Osteocyte (in vitro differentiated cells): ENCODE measurements around the gene TRIP13. TPM values are rescaled to one million over a fixed set of nuclear protein-coding genes. Genes with fewer than 3 reads are reported as not detected.
A peak's percentile ranks its signal among the peaks of the same experiment; 100 is the strongest.
"Not testable (repeated sequence)": the region's sequence is repeated elsewhere in the genome, so short reads cannot be mapped to it uniquely, and the experiment has no call there.

Experiments used
- DNase-seq: peaks from one replicate; pipeline ENCODE4 v3.0.0; 2021; ENCODE audit warnings: mixed read lengths; ENCODE audit not compliant: unreplicated experiment; ENCODE audit errors: extremely low spot score
- H3K27ac Mint-ChIP-seq: one replicate; pipeline ENCODE4 v1.8.0; 2021; ENCODE audit warnings: mild to moderate bottlenecking, mixed read lengths; ENCODE audit not compliant: unreplicated experiment
- H3K27me3 Mint-ChIP-seq: one replicate; pipeline ENCODE4 v1.8.0; 2021; ENCODE audit warnings: mixed read lengths; ENCODE audit not compliant: unreplicated experiment
- H3K36me3 Mint-ChIP-seq: one replicate; pipeline ENCODE4 v1.8.0; 2021; ENCODE audit warnings: mixed read lengths; ENCODE audit not compliant: unreplicated experiment
- H3K4me1 Mint-ChIP-seq: one replicate; pipeline ENCODE4 v1.8.0; 2021; ENCODE audit warnings: mixed read lengths; ENCODE audit not compliant: unreplicated experiment
- H3K4me3 Mint-ChIP-seq: one replicate; pipeline ENCODE4 v1.8.0; 2021; ENCODE audit warnings: mild to moderate bottlenecking, moderate library complexity, mixed read lengths; ENCODE audit not compliant: unreplicated experiment
- H3K9me3 Mint-ChIP-seq: one replicate; pipeline ENCODE4 v1.8.0; 2021; ENCODE audit warnings: mixed read lengths; ENCODE audit not compliant: unreplicated experiment
- total RNA-seq: library from RNA; stranded (reverse); gene quantifications from 2 replicates; pipeline ENCODE4 v1.2.1, GENCODE V29; 2021
- TF ChIP-seq, protein P1 (sequence below): fragments of 200-600 bp; sonication (generic); IDR thresholded peaks from 2 replicates; pipeline ENCODE4 v1.5.0; 2021; ENCODE audit warnings: antibody characterized with exemption, mild to moderate bottlenecking, moderate library complexity

Gene TRIP13
- total RNA-seq, 1 donor from 2014 or later, result 6.9 TPM

DNA sequence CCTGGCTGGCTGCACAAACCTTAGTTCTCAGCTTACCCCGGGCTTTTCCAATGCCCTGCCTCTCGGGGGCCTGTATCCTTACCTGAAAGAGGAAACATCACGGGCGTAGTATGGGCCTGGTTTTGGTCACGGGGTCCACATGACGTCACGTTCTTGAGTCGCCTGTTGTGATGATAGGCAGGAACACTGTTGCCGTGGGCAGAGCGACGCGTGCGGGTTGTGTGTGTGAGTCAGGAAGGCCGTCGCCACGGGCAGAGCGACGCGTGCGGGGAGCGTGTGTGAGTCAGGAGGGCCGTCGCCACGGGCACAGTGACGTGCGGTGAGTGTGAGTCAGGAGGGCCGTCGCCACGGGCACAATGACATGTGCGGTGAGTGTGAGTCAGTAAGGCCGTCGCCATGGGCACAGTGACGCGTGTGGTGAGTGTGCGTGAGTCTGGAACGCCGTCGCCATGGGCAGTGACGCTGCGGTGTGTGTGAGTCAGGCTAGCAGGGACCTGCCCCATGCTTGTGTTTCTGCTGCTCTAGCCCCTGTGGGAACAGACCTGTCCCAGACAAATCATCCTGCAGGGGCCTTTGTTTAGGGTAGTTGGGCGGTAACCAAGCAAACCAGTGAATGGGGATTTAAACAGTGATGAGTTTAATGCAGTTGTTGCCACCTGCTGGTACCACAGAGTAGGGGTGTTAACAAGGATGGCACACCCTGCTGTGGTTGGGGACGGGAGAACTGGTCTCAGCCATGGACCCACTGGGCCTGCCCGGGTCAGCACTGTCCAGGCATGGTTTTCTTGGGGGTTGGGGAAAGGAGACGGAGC is 19.8 kb downstream of the TRIP13 start:
- DNase-seq, result no peak
- TF ChIP-seq, protein P1, sequence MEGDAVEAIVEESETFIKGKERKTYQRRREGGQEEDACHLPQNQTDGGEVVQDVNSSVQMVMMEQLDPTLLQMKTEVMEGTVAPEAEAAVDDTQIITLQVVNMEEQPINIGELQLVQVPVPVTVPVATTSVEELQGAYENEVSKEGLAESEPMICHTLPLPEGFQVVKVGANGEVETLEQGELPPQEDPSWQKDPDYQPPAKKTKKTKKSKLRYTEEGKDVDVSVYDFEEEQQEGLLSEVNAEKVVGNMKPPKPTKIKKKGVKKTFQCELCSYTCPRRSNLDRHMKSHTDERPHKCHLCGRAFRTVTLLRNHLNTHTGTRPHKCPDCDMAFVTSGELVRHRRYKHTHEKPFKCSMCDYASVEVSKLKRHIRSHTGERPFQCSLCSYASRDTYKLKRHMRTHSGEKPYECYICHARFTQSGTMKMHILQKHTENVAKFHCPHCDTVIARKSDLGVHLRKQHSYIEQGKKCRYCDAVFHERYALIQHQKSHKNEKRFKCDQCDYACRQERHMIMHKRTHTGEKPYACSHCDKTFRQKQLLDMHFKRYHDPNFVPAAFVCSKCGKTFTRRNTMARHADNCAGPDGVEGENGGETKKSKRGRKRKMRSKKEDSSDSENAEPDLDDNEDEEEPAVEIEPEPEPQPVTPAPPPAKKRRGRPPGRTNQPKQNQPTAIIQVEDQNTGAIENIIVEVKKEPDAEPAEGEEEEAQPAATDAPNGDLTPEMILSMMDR, result peak; percentile 25
- peaks cover 1% of the 10 kb centered on the region for H3K4me1 Mint-ChIP-seq
- peaks cover 10% of the 10 kb centered on the region for H3K36me3 Mint-ChIP-seq
- H3K27me3 Mint-ChIP-seq, result no peaks in the 10 kb centered on the region
- no peaks in the 10 kb centered on the region for H3K9me3 Mint-ChIP-seq
- H3K27ac Mint-ChIP-seq, result peak overlapping the region; percentile 57
- H3K4me3 Mint-ChIP-seq, result no peak overlapping the region

DNA sequence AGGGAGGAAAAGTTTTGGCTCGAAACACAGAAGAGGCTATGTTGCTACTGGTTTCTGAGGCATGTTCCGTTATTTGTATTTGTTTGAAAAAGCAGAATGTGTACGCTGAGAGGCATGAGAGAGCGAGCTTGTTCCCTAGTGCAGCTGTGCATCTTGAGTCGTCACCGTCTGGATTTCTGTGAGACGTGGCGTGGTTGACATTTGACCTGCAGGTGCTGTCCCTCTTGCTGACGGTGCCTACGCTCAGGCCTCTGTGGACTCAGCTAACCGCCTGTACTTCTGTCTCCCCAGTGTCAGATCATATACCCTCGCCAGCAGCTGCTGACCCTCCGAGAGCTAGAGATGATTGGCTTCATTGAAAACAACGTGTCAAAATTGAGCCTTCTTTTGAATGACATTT is 21.5 kb downstream of the TRIP13 start:
- Mint-ChIP-seq H3K4me1 (peaks cover 1% of the 10 kb centered on the region), H3K36me3 (peaks cover 10% of the 10 kb centered on the region), H3K4me3 (no peak overlapping the region), H3K27ac (no peak overlapping the region), H3K27me3 (no peaks in the 10 kb centered on the region), H3K9me3 (no peaks in the 10 kb centered on the region)
- TF ChIP-seq, protein P1, result no peak
- no peak for DNase-seq

DNA sequence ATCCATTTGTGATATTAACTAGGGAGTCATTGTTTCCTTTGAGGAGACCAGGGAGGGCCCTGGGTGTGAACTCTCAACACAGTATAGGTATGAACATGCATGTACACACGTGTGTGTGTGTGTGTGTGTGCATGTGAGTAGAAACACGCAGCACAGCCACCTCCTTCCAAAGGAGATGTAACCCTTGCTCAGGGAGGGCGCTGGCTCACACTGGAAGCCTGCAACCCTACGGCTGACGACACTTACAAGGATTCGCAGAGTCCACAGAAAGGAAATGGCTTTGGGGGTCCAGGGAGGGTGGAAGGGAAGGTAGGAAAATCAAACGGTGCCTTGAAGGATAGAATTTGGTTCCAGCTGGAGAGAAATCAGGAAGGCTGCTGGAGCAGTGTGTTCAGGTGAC is 21.9 kb downstream of the TRIP13 start:
- DNase-seq, result no peak
- Mint-ChIP-seq H3K36me3 (peaks cover 10% of the 10 kb centered on the region), H3K4me1 (peaks cover 1% of the 10 kb centered on the region), H3K27me3 (no peaks in the 10 kb centered on the region), H3K4me3 (no peak overlapping the region), H3K9me3 (no peaks in the 10 kb centered on the region), H3K27ac (no peak overlapping the region)
- TF ChIP-seq, protein P1, result no peak

DNA sequence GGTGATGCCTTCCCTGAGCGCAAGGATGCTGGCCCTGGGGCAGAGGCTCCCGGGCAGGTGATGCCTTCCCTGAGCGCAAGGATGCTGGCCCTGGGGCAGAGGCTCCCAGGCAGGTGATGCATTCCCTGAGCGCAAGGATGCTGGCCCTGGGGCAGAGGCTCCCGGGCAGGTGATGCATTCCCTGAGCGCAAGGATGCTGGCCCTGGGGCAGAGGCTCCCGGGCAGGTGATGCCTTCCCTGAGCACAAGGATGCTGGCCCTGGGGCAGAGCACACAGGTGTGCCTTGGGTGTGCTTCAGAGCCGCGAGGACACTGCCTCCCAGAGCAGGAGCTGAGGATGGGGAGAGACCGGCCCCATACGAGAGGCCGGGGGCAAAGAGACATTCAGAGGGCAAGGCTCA is 22.7 kb downstream of the TRIP13 start:
- H3K36me3 Mint-ChIP-seq, H3K4me1 Mint-ChIP-seq, H3K9me3 Mint-ChIP-seq, H3K27ac Mint-ChIP-seq, H3K27me3 Mint-ChIP-seq, DNase-seq, H3K4me3 Mint-ChIP-seq: not testable (repeated sequence)

DNA sequence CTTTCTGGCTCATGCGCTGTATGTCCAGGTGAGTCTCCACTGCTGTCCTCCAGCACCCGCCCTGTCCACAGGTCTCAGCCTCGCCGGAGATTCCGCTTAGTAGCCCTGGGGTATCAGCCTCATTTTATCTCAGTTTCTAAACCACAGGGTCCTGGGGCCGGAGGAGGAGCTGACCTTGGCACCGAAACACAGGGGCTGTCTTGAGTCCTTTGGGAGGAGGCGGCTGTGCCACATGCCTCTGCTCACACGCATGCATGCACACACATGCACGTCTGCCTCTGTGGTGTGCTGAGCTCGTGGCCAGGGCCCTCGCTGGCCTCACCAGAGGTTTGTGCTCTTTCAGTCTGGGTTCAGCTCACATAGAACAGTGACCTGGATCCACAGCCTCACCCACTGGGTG is 23.3 kb downstream of the TRIP13 start:
- H3K4me1 Mint-ChIP-seq, result peaks cover 4% of the 10 kb centered on the region
- H3K27me3 Mint-ChIP-seq, result no peaks in the 10 kb centered on the region
- no peak overlapping the region for H3K27ac Mint-ChIP-seq
- DNase-seq, result peak; percentile 67
- H3K9me3 Mint-ChIP-seq, result no peaks in the 10 kb centered on the region
- H3K36me3 Mint-ChIP-seq, result peaks cover 7% of the 10 kb centered on the region
- no peak overlapping the region for H3K4me3 Mint-ChIP-seq
- TF ChIP-seq, protein P1, result no peak
